GM12801 (cell line): ENCODE measurements around the gene ITGA2.

ENCODE experiments used
- CTCF ChIP-seq: IDR thresholded peaks from one replicate; pipeline ENCODE4 v1.5.1; 2011; ENCODE audit warnings: control low read depth; ENCODE audit not compliant: insufficient read length; ENCODE audit errors: extremely low read depth

ITGA2 gene

GRCh38 chr5:53111139-53111538 lies 122.0 kb downstream of the ITGA2 start:
- TF ChIP-seq CTCF: no peak

GRCh38 chr5:53112909-53113308 lies 123.8 kb downstream of the ITGA2 start:
- no peak for TF ChIP-seq CTCF

- TF ChIP-seq CTCF: no peak
These were observed 124.8 kb downstream of the ITGA2 start for GRCh38 chr5:53113947-53114346.

- no peak for TF ChIP-seq CTCF
These were observed 125.8 kb downstream of the ITGA2 start for GRCh38 chr5:53114988-53115387.

- TF ChIP-seq CTCF: no peak
These were observed 127.4 kb downstream of the ITGA2 start for GRCh38 chr5:53116597-53116996.

- no peak for TF ChIP-seq CTCF
These were observed 129.7 kb downstream of the ITGA2 start for GRCh38 chr5:53118879-53119278.

GRCh38 chr5:53120165-53120564 lies 131.0 kb downstream of the ITGA2 start:
- no peak for TF ChIP-seq CTCF

GRCh38 chr5:53123702-53124101 lies 134.6 kb downstream of the ITGA2 start:
- TF ChIP-seq CTCF: no peak
